Cardiac muscle cell (in vitro differentiated cells and primary cell): Measurements from ENCODE around the gene MAMSTR. TPM values are rescaled to one million over a fixed set of nuclear protein-coding genes. Genes with fewer than 3 reads are reported as not detected.

ENCODE experiments used
- DNase-seq, 2 donors: peaks; one replicate each; pipeline versions ENCODE4 v3.0.0 to v3.0.0-alpha.2; 2010 to 2017; ENCODE audit warnings: low read depth in 1 of 2, low spot score in 1 of 2
- H3K27ac ChIP-seq: fragments of 200-600 bp; sonication (generic); 2 replicates; pipeline ENCODE4 v1.5.1; 2016
- H3K27me3 ChIP-seq: fragments of 200-600 bp; sonication (generic); 2 replicates; pipeline ENCODE4 v1.6.0; 2016; ENCODE audit warnings: control low read depth
- H3K36me3 ChIP-seq: fragments of 200-600 bp; sonication (generic); 2 replicates; pipeline ENCODE4 v1.5.1; 2016; ENCODE audit warnings: control low read depth
- H3K4me1 ChIP-seq: fragments of 200-600 bp; sonication (generic); 2 replicates; pipeline ENCODE4 v1.8.1; 2017; ENCODE audit warnings: low read depth, mild to moderate bottlenecking, mixed run types
- H3K4me3 ChIP-seq: fragments of 200-600 bp; sonication (generic); 2 replicates; pipeline ENCODE4 v1.5.1; 2016; ENCODE audit warnings: mild to moderate bottlenecking
- H3K9me3 ChIP-seq: fragments of 200-600 bp; sonication (generic); 2 replicates; pipeline ENCODE4 v1.5.1; 2017; ENCODE audit warnings: low read depth, mild to moderate bottlenecking, control low read depth
- polyA plus RNA-seq: library from polyadenylated mRNA; unstranded; fragments of >200 nt; fragmentation: Nextera tagmentation; extraction: Ambion mirVana; gene quantifications from 2 replicates; pipeline ENCODE4 v1.2.1, GENCODE V29; 2016
- total RNA-seq: library from RNA; depleted of rRNA; stranded (reverse); fragments of >200 nt; gene quantifications from 2 replicates; pipeline ENCODE4 v1.2.3, GENCODE V29; 2016
- TF ChIP-seq, protein P1 (sequence below): IDR thresholded peaks from 2 replicates; pipeline ENCODE4 v1.5.1; 2012; ENCODE audit warnings: low read depth, mild to moderate bottlenecking, low read length

The MAMSTR gene
- total and polyA plus RNA-seq, 2 experiments from 2014 or later, result 4.7 to 6.3 TPM

GRCh38 chr19:48663667-48664066 lies 55.9 kb downstream of the MAMSTR start:
- H3K27me3 ChIP-seq, result no peaks in the 10 kb centered on the region
- no peaks in the 10 kb centered on the region for H3K9me3 ChIP-seq
- TF ChIP-seq, protein P1, sequence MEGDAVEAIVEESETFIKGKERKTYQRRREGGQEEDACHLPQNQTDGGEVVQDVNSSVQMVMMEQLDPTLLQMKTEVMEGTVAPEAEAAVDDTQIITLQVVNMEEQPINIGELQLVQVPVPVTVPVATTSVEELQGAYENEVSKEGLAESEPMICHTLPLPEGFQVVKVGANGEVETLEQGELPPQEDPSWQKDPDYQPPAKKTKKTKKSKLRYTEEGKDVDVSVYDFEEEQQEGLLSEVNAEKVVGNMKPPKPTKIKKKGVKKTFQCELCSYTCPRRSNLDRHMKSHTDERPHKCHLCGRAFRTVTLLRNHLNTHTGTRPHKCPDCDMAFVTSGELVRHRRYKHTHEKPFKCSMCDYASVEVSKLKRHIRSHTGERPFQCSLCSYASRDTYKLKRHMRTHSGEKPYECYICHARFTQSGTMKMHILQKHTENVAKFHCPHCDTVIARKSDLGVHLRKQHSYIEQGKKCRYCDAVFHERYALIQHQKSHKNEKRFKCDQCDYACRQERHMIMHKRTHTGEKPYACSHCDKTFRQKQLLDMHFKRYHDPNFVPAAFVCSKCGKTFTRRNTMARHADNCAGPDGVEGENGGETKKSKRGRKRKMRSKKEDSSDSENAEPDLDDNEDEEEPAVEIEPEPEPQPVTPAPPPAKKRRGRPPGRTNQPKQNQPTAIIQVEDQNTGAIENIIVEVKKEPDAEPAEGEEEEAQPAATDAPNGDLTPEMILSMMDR, result no peak
- H3K4me1 ChIP-seq, result no peaks in the 10 kb centered on the region
- H3K4me3 ChIP-seq, result no peak overlapping the region
- H3K36me3 ChIP-seq, result no peaks in the 10 kb centered on the region
- no peak for DNase-seq
- no peak overlapping the region for H3K27ac ChIP-seq

Other genes with a start within 250 kb of the MAMSTR start
- 3.0 and 7.4 TPM in 2 replicates for gene LMTK3, start 207.9 kb downstream of the MAMSTR start, total RNA-seq
- gene LMTK3, start 207.9 kb downstream of the MAMSTR start, polyA plus RNA-seq, result 1.1 and 2.2 TPM in 2 replicates
- gene SULT2B1, start 167.6 kb downstream of the MAMSTR start, total RNA-seq, result not detected in 2 replicates
- gene SULT2B1, start 167.6 kb downstream of the MAMSTR start, polyA plus RNA-seq, result 0.20 and 0.85 TPM in 2 replicates
- not detected in 2 replicates for gene SPACA4, start 113.0 kb downstream of the MAMSTR start, total RNA-seq
- gene SPACA4, start 113.0 kb downstream of the MAMSTR start, polyA plus RNA-seq, result not detected in 2 replicates
- gene FAM83E, start 104.6 kb downstream of the MAMSTR start, total RNA-seq, result 0.60 and 1.6 TPM in 2 replicates
- not detected in 2 replicates for gene FAM83E, start 104.6 kb downstream of the MAMSTR start, polyA plus RNA-seq
- 3,285 and 3,429 TPM in 2 replicates for gene RPL18, start 100.5 kb downstream of the MAMSTR start, total RNA-seq
- 692 and 838 TPM in 2 replicates for gene RPL18, start 100.5 kb downstream of the MAMSTR start, polyA plus RNA-seq
- 21.3 and 22.5 TPM in 2 replicates for gene SPHK2, start 100.2 kb downstream of the MAMSTR start, total RNA-seq
- gene SPHK2, start 100.2 kb downstream of the MAMSTR start, polyA plus RNA-seq, result 18.5 and 25.3 TPM in 2 replicates
- gene DBP, start 82.3 kb downstream of the MAMSTR start, total RNA-seq, result 16.0 and 30.0 TPM in 2 replicates
- 23.3 and 41.6 TPM in 2 replicates for gene DBP, start 82.3 kb downstream of the MAMSTR start, polyA plus RNA-seq
- 11.9 and 15.6 TPM in 2 replicates for gene CA11, start 73.5 kb downstream of the MAMSTR start, total RNA-seq
- gene CA11, start 73.5 kb downstream of the MAMSTR start, polyA plus RNA-seq, result 26.3 and 30.7 TPM in 2 replicates
- 0.07 and 4.1 TPM in 2 replicates for gene NTN5, start 46.7 kb downstream of the MAMSTR start, total RNA-seq
- gene NTN5, start 46.7 kb downstream of the MAMSTR start, polyA plus RNA-seq, result 0.15 TPM in 1 of 2 replicates, not detected in the other
- gene FUT2, start 23.8 kb downstream of the MAMSTR start, total RNA-seq, result not detected in 2 replicates
- 0.11 and 0.55 TPM in 2 replicates for gene FUT2, start 23.8 kb downstream of the MAMSTR start, polyA plus RNA-seq
- gene RASIP1, start 20.9 kb upstream of the MAMSTR start, total RNA-seq, result 3.2 and 5.5 TPM in 2 replicates
- gene RASIP1, start 20.9 kb upstream of the MAMSTR start, polyA plus RNA-seq, result 1.5 and 2.9 TPM in 2 replicates
- gene IZUMO1, start 27.2 kb upstream of the MAMSTR start, total RNA-seq, result not detected in 2 replicates
- 0.94 TPM in 1 of 2 replicates, not detected in the other for gene IZUMO1, start 27.2 kb upstream of the MAMSTR start, polyA plus RNA-seq
- gene FUT1, start 32.9 kb upstream of the MAMSTR start, total RNA-seq, result 0.14 and 0.21 TPM in 2 replicates
- not detected in 2 replicates for gene FUT1, start 32.9 kb upstream of the MAMSTR start, polyA plus RNA-seq
- gene FGF21, start 35.8 kb upstream of the MAMSTR start, total RNA-seq, result not detected in 2 replicates
- not detected in 2 replicates for gene FGF21, start 35.8 kb upstream of the MAMSTR start, polyA plus RNA-seq
- gene BCAT2, start 91.3 kb upstream of the MAMSTR start, total RNA-seq, result 127 and 144 TPM in 2 replicates
- 154 and 157 TPM in 2 replicates for gene BCAT2, start 91.3 kb upstream of the MAMSTR start, polyA plus RNA-seq
- 27.5 and 43.1 TPM in 2 replicates for gene HSD17B14, start 116.8 kb upstream of the MAMSTR start, total RNA-seq
- 31.7 and 35.1 TPM in 2 replicates for gene HSD17B14, start 116.8 kb upstream of the MAMSTR start, polyA plus RNA-seq
- gene PLEKHA4, start 148.9 kb upstream of the MAMSTR start, total RNA-seq, result 22.5 and 27.1 TPM in 2 replicates
- 29.4 and 37.1 TPM in 2 replicates for gene PLEKHA4, start 148.9 kb upstream of the MAMSTR start, polyA plus RNA-seq
- gene PPP1R15A, start 152.7 kb upstream of the MAMSTR start, total RNA-seq, result 54.1 and 85.1 TPM in 2 replicates
- gene PPP1R15A, start 152.7 kb upstream of the MAMSTR start, polyA plus RNA-seq, result 87.6 and 95.7 TPM in 2 replicates
- gene TULP2, start 179.0 kb upstream of the MAMSTR start, total RNA-seq, result 0.25 and 2.0 TPM in 2 replicates
- gene TULP2, start 179.0 kb upstream of the MAMSTR start, polyA plus RNA-seq, result 0.26 and 1.0 TPM in 2 replicates
- 274 and 337 TPM in 2 replicates for gene NUCB1, start 180.6 kb upstream of the MAMSTR start, total RNA-seq
- 230 and 290 TPM in 2 replicates for gene NUCB1, start 180.6 kb upstream of the MAMSTR start, polyA plus RNA-seq
- 2.2 and 4.8 TPM in 2 replicates for gene DHDH, start 214.0 kb upstream of the MAMSTR start, total RNA-seq
- gene DHDH, start 214.0 kb upstream of the MAMSTR start, polyA plus RNA-seq, result 7.0 and 10.2 TPM in 2 replicates
- gene BAX, start 235.2 kb upstream of the MAMSTR start, total RNA-seq, result 64.2 and 126 TPM in 2 replicates
- gene BAX, start 235.2 kb upstream of the MAMSTR start, polyA plus RNA-seq, result 68.7 and 95.2 TPM in 2 replicates
- 760 and 891 TPM in 2 replicates for gene FTL, start 245.6 kb upstream of the MAMSTR start, total RNA-seq
- 1,227 and 1,335 TPM in 2 replicates for gene FTL, start 245.6 kb upstream of the MAMSTR start, polyA plus RNA-seq